ENCODE results near the gene ACTN2.

ACTN2 gene

DNA sequence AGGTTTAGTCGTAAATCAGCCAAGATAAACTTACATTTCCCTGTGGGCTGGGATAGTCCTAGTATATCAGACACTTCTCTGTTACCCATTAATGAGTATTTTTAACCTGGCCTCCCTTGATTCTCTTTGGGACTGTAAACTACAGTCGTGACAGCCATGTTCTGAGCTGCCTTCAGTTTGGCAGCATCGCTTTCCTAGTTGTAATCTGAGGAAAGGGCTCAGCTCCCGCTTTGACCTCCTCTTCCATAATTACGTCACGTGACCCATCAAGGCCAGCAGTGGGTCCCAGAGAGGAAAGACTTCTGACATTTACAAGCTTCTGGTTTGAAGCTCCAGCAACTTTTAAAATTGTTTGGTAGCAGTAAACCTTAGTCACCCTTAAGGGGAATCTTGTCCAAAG lies 74.2 kb downstream of the ACTN2 start:
- no peak overlapping the region for H3K4me3 ChIP-seq (replicated peaks in 1 of 2; ENCODE audit: low read depth in 2 of 2, low read length in 2 of 2)
- TF ChIP-seq, protein P1, sequence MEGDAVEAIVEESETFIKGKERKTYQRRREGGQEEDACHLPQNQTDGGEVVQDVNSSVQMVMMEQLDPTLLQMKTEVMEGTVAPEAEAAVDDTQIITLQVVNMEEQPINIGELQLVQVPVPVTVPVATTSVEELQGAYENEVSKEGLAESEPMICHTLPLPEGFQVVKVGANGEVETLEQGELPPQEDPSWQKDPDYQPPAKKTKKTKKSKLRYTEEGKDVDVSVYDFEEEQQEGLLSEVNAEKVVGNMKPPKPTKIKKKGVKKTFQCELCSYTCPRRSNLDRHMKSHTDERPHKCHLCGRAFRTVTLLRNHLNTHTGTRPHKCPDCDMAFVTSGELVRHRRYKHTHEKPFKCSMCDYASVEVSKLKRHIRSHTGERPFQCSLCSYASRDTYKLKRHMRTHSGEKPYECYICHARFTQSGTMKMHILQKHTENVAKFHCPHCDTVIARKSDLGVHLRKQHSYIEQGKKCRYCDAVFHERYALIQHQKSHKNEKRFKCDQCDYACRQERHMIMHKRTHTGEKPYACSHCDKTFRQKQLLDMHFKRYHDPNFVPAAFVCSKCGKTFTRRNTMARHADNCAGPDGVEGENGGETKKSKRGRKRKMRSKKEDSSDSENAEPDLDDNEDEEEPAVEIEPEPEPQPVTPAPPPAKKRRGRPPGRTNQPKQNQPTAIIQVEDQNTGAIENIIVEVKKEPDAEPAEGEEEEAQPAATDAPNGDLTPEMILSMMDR (IDR thresholded peaks at IDR 0.05; ENCODE audit: low read depth, low read length), result no peak
- DNase-seq (ENCODE audit: low read depth in 2 of 2), result no peak

GRCh38 chr1:236760986-236761385 lies 74.7 kb downstream of the ACTN2 start:
- TF ChIP-seq, protein P1 (IDR thresholded peaks at IDR 0.05; ENCODE audit: low read depth, low read length), result no peak
- no peak overlapping the region for H3K4me3 ChIP-seq (replicated peaks in 1 of 2; ENCODE audit: low read depth in 2 of 2, low read length in 2 of 2)
- DNase-seq (ENCODE audit: low read depth in 2 of 2), result no peak

DNA sequence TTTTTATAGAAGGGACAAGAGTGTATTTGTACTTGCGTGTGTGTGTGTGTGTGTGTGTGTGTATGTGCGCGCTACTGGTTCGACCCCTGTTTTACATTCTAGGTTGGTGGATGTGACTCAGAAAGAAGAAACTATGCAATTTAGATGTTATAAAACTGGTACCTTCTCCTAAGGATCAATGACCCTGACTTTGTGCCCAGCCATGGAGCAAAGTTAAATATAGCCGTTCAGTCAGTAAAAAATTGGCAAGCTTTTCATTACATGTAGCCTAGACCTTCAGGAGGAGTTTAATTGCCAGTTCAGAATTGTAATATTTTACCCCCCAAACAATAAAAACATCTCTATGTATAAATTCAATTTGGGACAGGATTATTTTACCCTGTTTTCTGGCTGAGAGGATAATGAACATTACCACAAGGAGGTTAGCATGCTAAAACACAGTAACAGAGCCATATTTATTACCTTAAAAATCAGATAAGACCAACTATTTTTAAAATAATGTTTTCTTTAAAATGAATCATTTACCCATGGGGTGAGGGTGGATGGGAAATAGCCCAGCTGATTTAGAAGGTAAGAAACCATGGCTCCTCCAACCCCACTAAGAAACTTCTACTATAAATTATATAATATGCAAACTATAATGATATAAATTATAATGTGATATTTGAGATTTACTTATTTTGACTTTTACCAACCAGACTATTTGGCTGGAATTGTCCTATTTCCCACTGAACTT lies 75.3 kb downstream of the ACTN2 start:
- TF ChIP-seq, protein P1 (IDR thresholded peaks at IDR 0.05; ENCODE audit: low read depth, low read length), result no peak
- no peak overlapping the region for H3K4me3 ChIP-seq (replicated peaks in 1 of 2; ENCODE audit: low read depth in 2 of 2, low read length in 2 of 2)
- DNase-seq (ENCODE audit: low read depth in 2 of 2), result no peak

DNA sequence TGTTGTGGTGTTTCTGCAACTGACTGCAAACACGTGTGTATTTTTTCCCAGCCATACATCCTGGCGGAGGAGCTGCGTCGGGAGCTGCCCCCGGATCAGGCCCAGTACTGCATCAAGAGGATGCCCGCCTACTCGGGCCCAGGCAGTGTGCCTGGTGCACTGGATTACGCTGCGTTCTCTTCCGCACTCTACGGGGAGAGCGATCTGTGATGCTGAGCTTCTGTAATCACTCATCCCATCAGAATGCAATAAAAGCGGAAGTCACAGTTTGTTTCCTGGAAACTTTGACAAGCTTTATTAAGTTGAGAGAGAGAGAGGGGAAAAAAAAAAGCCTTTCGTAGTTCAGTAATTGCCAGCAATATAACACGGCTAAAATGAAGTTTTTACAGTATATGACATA lies 76.1 kb downstream of the ACTN2 start:
- DNase-seq (ENCODE audit: low read depth in 2 of 2), result no peak
- TF ChIP-seq, protein P1 (IDR thresholded peaks at IDR 0.05; ENCODE audit: low read depth, low read length), result no peak
- H3K4me3 ChIP-seq (replicated peaks in 1 of 2; ENCODE audit: low read depth in 2 of 2, low read length in 2 of 2), result no peak overlapping the region

- DNase-seq (ENCODE audit: low read depth in 2 of 2), result no peak
- TF ChIP-seq, protein P1 (IDR thresholded peaks at IDR 0.05; ENCODE audit: low read depth, low read length), result no peak
- no peak overlapping the region for H3K4me3 ChIP-seq (replicated peaks in 1 of 2; ENCODE audit: low read depth in 2 of 2, low read length in 2 of 2)
These were observed 79.5 kb downstream of the ACTN2 start for GRCh38 chr1:236765831-236766230.

DNA sequence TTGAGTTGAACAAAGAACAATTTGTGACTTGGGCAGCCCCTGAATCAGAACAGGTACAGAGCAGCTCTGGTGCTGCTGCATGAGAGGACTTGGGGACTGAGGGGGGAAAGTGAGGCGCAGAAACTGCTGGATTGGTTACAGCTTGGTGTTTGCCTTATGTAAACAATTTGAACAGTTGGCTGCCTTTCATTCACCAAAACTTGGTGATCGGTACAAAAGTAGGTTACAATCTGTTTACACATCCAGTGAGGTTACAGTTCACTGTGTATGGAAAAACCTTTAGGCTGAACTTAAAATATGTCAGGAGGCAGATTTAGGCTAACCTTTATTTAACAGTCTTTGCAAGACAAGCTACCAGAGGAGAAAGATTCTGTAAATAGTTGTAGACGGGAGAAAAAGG lies 80.2 kb downstream of the ACTN2 start:
- no peak for DNase-seq (ENCODE audit: low read depth in 2 of 2)
- H3K4me3 ChIP-seq (replicated peaks in 1 of 2; ENCODE audit: low read depth in 2 of 2, low read length in 2 of 2), result no peak overlapping the region
- TF ChIP-seq, protein P1 (IDR thresholded peaks at IDR 0.05; ENCODE audit: low read depth, low read length), result no peak

DNA sequence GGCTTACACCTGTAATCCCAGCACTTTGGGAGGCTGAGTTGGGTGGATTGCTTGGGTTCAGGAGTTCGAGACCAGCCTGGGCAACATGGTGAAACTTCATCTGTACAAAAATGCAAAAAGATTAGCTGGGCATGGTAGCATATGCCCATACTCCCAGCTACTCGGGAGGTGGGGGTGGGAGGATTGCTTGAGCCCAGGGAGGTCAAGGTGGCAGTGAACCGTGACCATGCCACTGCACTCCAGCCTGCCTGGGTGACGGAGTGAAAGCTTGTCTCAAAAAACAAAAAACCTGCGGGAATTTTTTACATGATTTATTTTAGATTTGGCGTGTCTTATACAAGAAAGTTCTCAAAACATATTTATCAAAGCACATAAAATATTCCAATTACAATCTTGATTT lies 81.0 kb downstream of the ACTN2 start:
- DNase-seq (ENCODE audit: low read depth in 2 of 2), result no peak
- H3K4me3 ChIP-seq (replicated peaks in 1 of 2; ENCODE audit: low read depth in 2 of 2, low read length in 2 of 2), result no peak overlapping the region
- TF ChIP-seq, protein P1 (IDR thresholded peaks at IDR 0.05; ENCODE audit: low read depth, low read length), result no peak

Measured in cardiac fibroblast (primary cell).